Measurements from ENCODE around the gene COMT. TPM values are rescaled to one million over a fixed set of nuclear protein-coding genes. Genes with fewer than 3 reads are reported as not detected.

Gene COMT
- total RNA-seq, 1 experiment from 2014 or later, result 196 TPM

- Mint-ChIP-seq H3K27me3 (ENCODE audit: insufficient read depth, unreplicated experiment) (no peaks in the 10 kb centered on the region), H3K4me1 (ENCODE audit: insufficient read depth, unreplicated experiment) (no peaks in the 10 kb centered on the region), H3K36me3 (ENCODE audit: insufficient read depth, unreplicated experiment) (no peaks in the 10 kb centered on the region), H3K9me3 (ENCODE audit: unreplicated experiment) (no peaks in the 10 kb centered on the region), H3K4me3 (ENCODE audit: unreplicated experiment) (no peak overlapping the region), H3K27ac (ENCODE audit: low read depth, unreplicated experiment) (no peak overlapping the region)
- TF ChIP-seq CTCF (IDR thresholded peaks at IDR 0.05; ENCODE audit: unreplicated experiment), result no peak
- CTCF ChIA-PET, result no interaction called here
- POLR2A ChIA-PET, result no interaction called here
- intact Hi-C loops (cut with micrococcal nuclease), result no loop called here
- BruUV-seq (replicated peaks), result no TSS peak
- DNase-seq (ENCODE audit: unreplicated experiment), result no peak
Measured at GRCh38 chr22:19997561-19998231, 56.1 kb downstream of the COMT start.

- H3K9me3 Mint-ChIP-seq (ENCODE audit: unreplicated experiment), result peaks cover 3% of the 10 kb centered on the region
- CTCF ChIA-PET, result no interaction called here
- DNase-seq (ENCODE audit: unreplicated experiment), result no peak
- BruUV-seq (replicated peaks), result no TSS peak
- H3K4me3 Mint-ChIP-seq (ENCODE audit: unreplicated experiment), result no peak overlapping the region
- POLR2A ChIA-PET, result no interaction called here
- H3K27ac Mint-ChIP-seq (ENCODE audit: low read depth, unreplicated experiment), result no peak overlapping the region
- H3K4me1 Mint-ChIP-seq (ENCODE audit: insufficient read depth, unreplicated experiment), result no peaks in the 10 kb centered on the region
- intact Hi-C loops (cut with micrococcal nuclease), result no loop called here
- H3K27me3 Mint-ChIP-seq (ENCODE audit: insufficient read depth, unreplicated experiment), result no peaks in the 10 kb centered on the region
- no peaks in the 10 kb centered on the region for H3K36me3 Mint-ChIP-seq (ENCODE audit: insufficient read depth, unreplicated experiment)
- TF ChIP-seq CTCF (IDR thresholded peaks at IDR 0.05; ENCODE audit: unreplicated experiment), result no peak
Measured at GRCh38 chr22:19998232-19998951, 56.8 kb downstream of the COMT start.

GRCh38 chr22:19998991-19999820, 57.6 kb downstream of the COMT start:
- Mint-ChIP-seq H3K27ac (ENCODE audit: low read depth, unreplicated experiment) (no peak overlapping the region), H3K27me3 (ENCODE audit: insufficient read depth, unreplicated experiment) (no peaks in the 10 kb centered on the region), H3K4me3 (ENCODE audit: unreplicated experiment) (no peak overlapping the region), H3K4me1 (ENCODE audit: insufficient read depth, unreplicated experiment) (no peaks in the 10 kb centered on the region), H3K9me3 (ENCODE audit: unreplicated experiment) (peaks cover 11% of the 10 kb centered on the region), H3K36me3 (ENCODE audit: insufficient read depth, unreplicated experiment) (no peaks in the 10 kb centered on the region)
- no peak for DNase-seq (ENCODE audit: unreplicated experiment)
- no peak for TF ChIP-seq CTCF (IDR thresholded peaks at IDR 0.05; ENCODE audit: unreplicated experiment)
- no TSS peak for BruUV-seq (replicated peaks)
- POLR2A ChIA-PET, result no interaction called here
- CTCF ChIA-PET, result interaction anchor here (0.5 kb wide), 1 partner anchor 11 kb away, joined by 4 read pairs; no protein-coding TSS in a partner anchor
- intact Hi-C loops (cut with micrococcal nuclease), result no loop called here

Data from MCF 10A (cell line).